Activated B cell treated with CpG ODN at 0.5 μM for 24 hours (primary cell): ENCODE data around the gene ZNF302. TPM values are rescaled to one million over a fixed set of nuclear protein-coding genes. Genes with fewer than 3 reads are reported as not detected.

Experiments used
- ATAC-seq: fragments of 200-7000 bp; cut with Tn5 transposase; one replicate; pipeline ENCODE4 v1.10.0; 2021; ENCODE audit warnings: low read depth, mild to moderate bottlenecking, moderate library complexity
- CTCF ChIA-PET: fragments of 350-600 bp; sonication (Branson Sonifier 250); formaldehyde crosslinking; loops from one replicate; lab custom pipeline; 2021; ENCODE audit warnings: antibody characterized with exemption; lab: Charles Lee
- POLR2A ChIA-PET: fragments of 350-600 bp; sonication (Branson Sonifier 250); formaldehyde crosslinking; loops from one replicate; lab custom pipeline; 2021; ENCODE audit warnings: antibody characterized with exemption; lab: Charles Lee
- DNase-seq: peaks from one replicate; pipeline ENCODE4 v3.0.0; 2022
- H3K27ac Mint-ChIP-seq: one replicate; pipeline ENCODE4 v1.8.0; 2020; ENCODE audit warnings: mixed read lengths
- H3K27me3 Mint-ChIP-seq: one replicate; pipeline ENCODE4 v1.8.0; 2021; ENCODE audit warnings: mixed read lengths
- H3K36me3 Mint-ChIP-seq: one replicate; pipeline ENCODE4 v1.8.0; 2021; ENCODE audit warnings: low read depth, mixed read lengths
- H3K4me1 Mint-ChIP-seq: one replicate; pipeline ENCODE4 v1.8.0; 2021; ENCODE audit warnings: mixed read lengths
- H3K4me3 Mint-ChIP-seq: one replicate; pipeline ENCODE4 v1.8.0; 2020; ENCODE audit warnings: mild to moderate bottlenecking, mixed read lengths
- H3K9me3 Mint-ChIP-seq: one replicate; pipeline ENCODE4 v1.8.0; 2020; ENCODE audit warnings: mixed read lengths
- CTCF ChIP-seq: fragments of 200-600 bp; IDR thresholded peaks from one replicate; pipeline ENCODE4 v1.8.0; 2022; ENCODE audit warnings: antibody characterized with exemption, mild to moderate bottlenecking
- intact Hi-C: fragments of 100-400 bp; cut with micrococcal nuclease; formaldehyde crosslinking; loops from one replicate; pipeline ENCODE4 v1.15.1; 2024
- total RNA-seq: library from RNA; stranded (reverse); gene quantifications from 2 replicates; pipeline ENCODE4 v1.2.3, GENCODE V29; 2022

ZNF302 gene
- total RNA-seq, 1 donor from 2014 or later = 38.1 TPM

DNA sequence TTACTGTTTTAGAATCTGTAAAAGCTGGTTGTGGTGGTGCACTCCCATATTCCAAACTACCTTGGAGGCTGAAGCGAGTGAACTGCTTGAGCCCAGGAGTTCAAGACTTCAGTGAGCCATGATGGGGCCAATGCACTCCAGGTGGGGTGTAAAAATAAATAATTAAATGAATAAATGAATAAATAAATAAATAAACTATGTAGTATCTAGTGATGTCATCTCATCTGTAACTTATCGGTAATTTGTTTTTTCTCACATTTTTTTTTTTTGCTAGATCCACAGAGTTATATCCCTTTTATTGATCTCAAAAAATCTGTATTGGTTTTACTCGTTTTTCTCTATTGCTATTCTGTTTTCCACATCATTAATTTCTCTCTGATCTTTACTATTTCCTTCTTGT, 5.5 kb upstream of the ZNF302 start:
- ChIA-PET CTCF (no interaction called here), POLR2A (no interaction called here)
- peaks cover 11% of the 10 kb centered on the region for H3K4me1 Mint-ChIP-seq
- ATAC-seq (no peak), DNase-seq (no peak)
- H3K27ac Mint-ChIP-seq = no peak overlapping the region
- TF ChIP-seq CTCF = no peak
- H3K4me3 Mint-ChIP-seq = no peak overlapping the region
- H3K9me3 Mint-ChIP-seq = peaks cover 6% of the 10 kb centered on the region
- peaks cover 3% of the 10 kb centered on the region for H3K36me3 Mint-ChIP-seq
- intact Hi-C loops = no loop called here
- H3K27me3 Mint-ChIP-seq = peaks cover 6% of the 10 kb centered on the region

DNA sequence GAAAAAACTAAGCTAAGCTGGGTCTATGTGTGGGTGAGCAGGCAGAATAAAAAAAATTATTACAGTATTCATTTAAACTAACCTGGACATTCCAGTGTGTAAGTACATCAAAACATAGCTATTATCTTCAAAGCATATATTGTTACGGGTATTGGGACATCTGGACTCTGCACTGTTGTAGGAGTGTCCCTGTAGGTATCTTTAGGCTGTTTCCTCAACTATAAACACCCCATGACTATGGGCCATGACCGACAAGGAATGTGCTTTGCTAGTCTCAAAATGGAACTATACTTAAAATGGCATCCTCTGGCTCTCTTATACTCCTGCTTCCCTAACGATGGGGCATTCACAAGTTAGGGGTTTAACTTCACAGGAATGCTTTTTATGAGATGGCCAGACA, 3.9 kb upstream of the ZNF302 start:
- H3K27me3 Mint-ChIP-seq = peaks cover 6% of the 10 kb centered on the region
- intact Hi-C loops = no loop called here
- POLR2A ChIA-PET = no interaction called here

DNA sequence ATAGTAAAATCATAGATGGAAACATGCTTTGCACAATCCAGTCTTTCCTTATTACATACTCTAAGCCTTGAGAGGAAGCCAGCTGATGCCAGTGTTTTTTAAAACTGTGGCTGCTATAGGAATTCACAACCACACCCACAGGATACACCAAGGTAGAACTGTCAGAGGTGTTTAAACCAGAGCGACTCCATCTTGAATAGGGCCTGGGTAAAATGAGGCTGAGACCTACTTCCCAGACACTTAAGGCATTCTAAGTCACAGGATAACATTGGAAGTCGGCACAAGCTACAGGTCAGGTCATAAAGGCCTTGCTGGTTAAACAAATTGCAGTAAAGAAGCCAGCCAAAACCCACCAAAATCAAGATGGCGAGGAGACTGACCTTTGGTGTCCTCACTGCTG, 2.2 kb upstream of the ZNF302 start:
- peaks cover 6% of the 10 kb centered on the region for H3K27me3 Mint-ChIP-seq
- intact Hi-C loops = loop anchor here (5.0 kb wide), 2 partner anchors 37 to 1467 kb away; partner anchors contain the start of gene CAPNS1
- no peak overlapping the region for H3K4me3 Mint-ChIP-seq
- ChIA-PET POLR2A (no interaction called here), CTCF (no interaction called here)
- no peak overlapping the region for H3K27ac Mint-ChIP-seq
- H3K9me3 Mint-ChIP-seq = peaks cover 11% of the 10 kb centered on the region
- TF ChIP-seq CTCF = no peak
- DNase-seq = no peak
- peaks cover 33% of the 10 kb centered on the region for H3K4me1 Mint-ChIP-seq
- ATAC-seq = no peak
- H3K36me3 Mint-ChIP-seq = peaks cover 30% of the 10 kb centered on the region

More for the DNA sequence above, 3.9 kb upstream of the ZNF302 start:
- CTCF ChIA-PET = no interaction called here
- no peak overlapping the region for H3K27ac Mint-ChIP-seq
- ATAC-seq (no peak), DNase-seq (no peak)
- peaks cover 14% of the 10 kb centered on the region for H3K36me3 Mint-ChIP-seq
- TF ChIP-seq CTCF = no peak
- peaks cover 6% of the 10 kb centered on the region for H3K9me3 Mint-ChIP-seq
- peaks cover 20% of the 10 kb centered on the region for H3K4me1 Mint-ChIP-seq
- H3K4me3 Mint-ChIP-seq = no peak overlapping the region

GRCh38 chr19:34675919-34676318, 1.6 kb upstream of the ZNF302 start:
- peaks cover 6% of the 10 kb centered on the region for H3K27me3 Mint-ChIP-seq
- ATAC-seq = no peak
- no peak overlapping the region for H3K4me3 Mint-ChIP-seq
- POLR2A ChIA-PET = interaction anchor here (0.6 to 1.2 kb wide), 2 partner anchors 55 to 58 kb away, joined by 3 to 5 read pairs; partner anchors contain the start of gene ZNF181
- CTCF ChIA-PET = no interaction called here
- H3K9me3 Mint-ChIP-seq = peaks cover 11% of the 10 kb centered on the region
- no peak overlapping the region for H3K27ac Mint-ChIP-seq
- no peak for DNase-seq
- H3K36me3 Mint-ChIP-seq = peaks cover 36% of the 10 kb centered on the region
- no peak for TF ChIP-seq CTCF
- peaks cover 33% of the 10 kb centered on the region for H3K4me1 Mint-ChIP-seq
- intact Hi-C loops = loop anchor here (2.0 to 5.0 kb wide), 3 partner anchors 36 to 1499 kb away; partner anchors contain the start of gene CAPNS1

DNA sequence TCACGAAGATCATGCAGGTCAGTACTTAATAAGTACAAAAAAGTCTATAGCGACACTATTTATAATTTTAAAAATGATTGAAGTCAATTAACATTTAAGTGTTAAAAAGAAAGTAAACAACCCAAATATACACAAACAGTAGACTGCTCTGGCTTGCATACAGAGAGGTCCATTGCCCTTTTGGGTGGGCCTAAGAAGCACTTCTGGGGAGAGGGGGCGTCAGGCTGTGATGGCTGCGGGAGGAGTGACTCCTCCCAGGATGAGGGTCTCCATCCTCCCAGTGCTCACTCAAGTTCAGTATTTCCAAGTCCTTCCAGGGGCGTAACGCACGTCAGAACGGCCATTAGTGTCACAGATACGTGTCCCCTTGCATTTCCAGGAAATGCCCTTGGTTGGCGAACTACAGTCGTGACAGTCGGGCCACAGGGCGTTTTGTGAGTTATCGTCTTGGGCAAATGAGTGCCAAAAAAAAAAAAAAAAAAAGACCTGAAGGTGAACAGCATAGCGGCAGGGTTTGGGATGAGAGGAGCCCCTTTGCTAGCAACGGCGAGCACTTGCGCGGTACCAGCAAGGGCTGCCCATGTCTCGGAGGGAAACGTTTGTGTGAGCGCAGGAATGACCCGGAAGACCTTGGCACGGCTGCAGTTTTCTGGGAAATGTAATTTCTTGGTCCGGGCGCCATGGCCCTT, 637 bp upstream of the ZNF302 start, which contains the start of gene SCGB2B2:
TSS of gene SCGB2B2 (minus strand) at position 463 of the 689 bp plus-strand sequence. CDS start 82,596 bp downstream, outside the sequence.
- Mint-ChIP-seq H3K4me1 (peaks cover 33% of the 10 kb centered on the region), H3K4me3 (peak within 1 kb of the TSS; percentile 98), H3K27me3 (peaks cover 6% of the 10 kb centered on the region), H3K27ac (peak within 1 kb of the TSS; percentile 99), H3K36me3 (peaks cover 43% of the 10 kb centered on the region), H3K9me3 (peaks cover 11% of the 10 kb centered on the region)
- CTCF ChIA-PET = no interaction called here
- intact Hi-C loops = loop anchor here (1.0 to 5.0 kb wide), 6 partner anchors 35 to 1500 kb away; partner anchors contain the start of genes CAPNS1, UBA2, ZNF181 and ZNF599
- TF ChIP-seq CTCF = no peak
- DNase-seq = no peak
- POLR2A ChIA-PET = interaction anchor here (0.5 to 1.8 kb wide), 16 partner anchors 9 to 1928 kb away, joined by 3 to 16 read pairs (median 3); partner anchors contain the start of genes CEBPG, LSM14A, ZNF181 and ZNF382
- peak; percentile 67 for ATAC-seq
